CD14-positive monocyte (primary cell): ENCODE data around the gene PTPRQ. TPM values are rescaled to one million over a fixed set of nuclear protein-coding genes. Genes with fewer than 3 reads are reported as not detected.

ENCODE experiments used
- DNase-seq, 3 donors: peaks; one replicate each; pipeline ENCODE4 v3.0.0-alpha.2; 2011 to 2022
- H2AFZ ChIP-seq: 2 replicates; pipeline ENCODE4 v1.6.0; 2012; ENCODE audit warnings: mild to moderate bottlenecking, low read depth, low read length, inconsistent platforms; ENCODE audit not compliant: insufficient read depth, poor library complexity, severe bottlenecking
- H3K27ac ChIP-seq, 2 donors: 1 replicate in 1 of 2; 2 replicates in 1 of 2; pipeline ENCODE4 v1.5.1; 2012 to 2013; ENCODE audit warnings: low read length in 2 of 2, control low read depth in 1 of 2, inconsistent platforms in 1 of 2, low read depth in 1 of 2, mild to moderate bottlenecking in 1 of 2
- H3K27me3 ChIP-seq, 2 donors: one replicate each; pipeline versions ENCODE4 v1.6.0 to v1.6.1; 2011 to 2013; ENCODE audit warnings: low read length in 2 of 2; ENCODE audit not compliant: control insufficient read depth in 2 of 2, insufficient read depth in 2 of 2
- H3K36me3 ChIP-seq, 2 donors: replicated peaks in 1 of 2; 1 replicate in 1 of 2; 2 replicates in 1 of 2; pipeline versions ENCODE4 v1.5.1 to v1.6.1; 2012 to 2013; ENCODE audit warnings: low read length in 2 of 2, control low read depth in 1 of 2, inconsistent platforms in 1 of 2, mild to moderate bottlenecking in 1 of 2; ENCODE audit not compliant: insufficient read depth in 2 of 2, control insufficient read depth in 1 of 2
- H3K4me1 ChIP-seq, 2 donors: 1 replicate in 1 of 2; 2 replicates in 1 of 2; pipeline versions ENCODE4 v1.5.1 to v1.6.1; 2012 to 2013; ENCODE audit warnings: low read length in 2 of 2, control low read depth in 1 of 2, inconsistent platforms in 1 of 2, mild to moderate bottlenecking in 1 of 2, moderate library complexity in 1 of 2; ENCODE audit not compliant: insufficient read depth in 2 of 2, control insufficient read depth in 1 of 2
- H3K4me2 ChIP-seq: replicated peaks from 2 replicates; pipeline ENCODE3; 2012; ENCODE audit warnings: low read length, moderate library complexity, mild to moderate bottlenecking; ENCODE audit not compliant: poor library complexity, severe bottlenecking; ENCODE audit errors: extremely low read depth
- H3K4me3 ChIP-seq, 3 experiments: fragments of 200-600 bp in 1 of 3; sonication (generic) in 1 of 3; replicated peaks in 1 of 3; 1 replicate in 2 of 3; 2 replicates in 1 of 3; pipeline ENCODE4 v1.5.1; 2011 to 2013; ENCODE audit warnings: low read length in 3 of 3, mild to moderate bottlenecking in 3 of 3, control low read depth in 2 of 3, low read depth in 2 of 3, inconsistent platforms in 1 of 3, moderate library complexity in 1 of 3
- H3K79me2 ChIP-seq: 2 replicates; pipeline ENCODE4 v1.6.0; 2012; ENCODE audit warnings: mild to moderate bottlenecking, control low read depth, inconsistent platforms, low read length, moderate library complexity; ENCODE audit not compliant: insufficient read depth
- H3K9ac ChIP-seq: 2 replicates; pipeline ENCODE4 v1.6.0; 2017; ENCODE audit warnings: low read length, mild to moderate bottlenecking; ENCODE audit not compliant: insufficient read depth, poor library complexity, severe bottlenecking
- H3K9me3 ChIP-seq, 2 donors: replicated peaks in 1 of 2; 1 replicate in 1 of 2; 2 replicates in 1 of 2; pipeline versions ENCODE4 v1.5.1 to v1.6.1; 2012 to 2013; ENCODE audit warnings: low read length in 2 of 2, control low read depth in 1 of 2; ENCODE audit not compliant: control insufficient read depth in 1 of 2, insufficient read depth in 1 of 2
- H4K20me1 ChIP-seq: 2 replicates; pipeline ENCODE4 v1.6.0; 2012; ENCODE audit warnings: mild to moderate bottlenecking, low read length, control low read depth, moderate library complexity; ENCODE audit not compliant: insufficient read depth
- H3K27ac Mint-ChIP-seq, 7 donors: one replicate each; pipeline ENCODE4 v1.8.0; 2020; ENCODE audit warnings: mild to moderate bottlenecking in 7 of 7, mixed read lengths in 7 of 7, moderate library complexity in 6 of 7, inconsistent platforms in 2 of 7
- H3K27me3 Mint-ChIP-seq, 3 donors: one replicate each; pipeline ENCODE4 v1.8.0; 2021 to 2022; ENCODE audit warnings: low read depth in 3 of 3, mild to moderate bottlenecking in 3 of 3, mixed read lengths in 3 of 3, moderate library complexity in 3 of 3, inconsistent platforms in 1 of 3
- H3K36me3 Mint-ChIP-seq, 2 donors: one replicate each; pipeline ENCODE4 v1.8.0; 2020; ENCODE audit warnings: mixed read lengths in 2 of 2, inconsistent platforms in 1 of 2, mild to moderate bottlenecking in 1 of 2
- H3K4me1 Mint-ChIP-seq: one replicate; pipeline ENCODE4 v1.8.0; 2020; ENCODE audit warnings: mild to moderate bottlenecking, mixed read lengths
- H3K4me3 Mint-ChIP-seq, 2 donors: one replicate each; pipeline ENCODE4 v1.8.0; 2020; ENCODE audit warnings: mild to moderate bottlenecking in 2 of 2, mixed read lengths in 2 of 2, moderate library complexity in 1 of 2
- H3K9me3 Mint-ChIP-seq, 7 donors: one replicate each; pipeline ENCODE4 v1.8.0; 2020 to 2022; ENCODE audit warnings: mixed read lengths in 7 of 7, mild to moderate bottlenecking in 6 of 7, moderate library complexity in 6 of 7, inconsistent platforms in 2 of 7
- CTCF ChIP-seq: fragments of 200-600 bp; IDR thresholded peaks from one replicate; pipeline ENCODE4 v1.8.0; 2022; ENCODE audit warnings: antibody characterized with exemption, mild to moderate bottlenecking
- WGBS: methylation state at CpG from one replicate; pipeline ENCODE4 v1.1.5; 2013; ENCODE audit warnings: missing lambda C conversion rate; ENCODE audit not compliant: insufficient coverage; 5-methylcytosine and 5-hydroxymethylcytosine counted together
- intact Hi-C, 2 donors: fragments of 100-400 bp; cut with micrococcal nuclease; formaldehyde crosslinking; loops; one replicate each; pipeline versions ENCODE4 v1.15.0 to v1.15.1; 2023
- polyA plus RNA-seq, 3 donors: library from polyadenylated mRNA; depleted of rRNA in 1 of 3; unstranded in 2 of 3; stranded (reverse) in 1 of 3; fragments of 300-500 nt in 2 of 3; fragments of >200 nt in 1 of 3; fragmentation: Illumina TruSeq in 2 of 3; gene quantifications; 1 replicate in 2 of 3; 2 replicates in 1 of 3; pipeline ENCODE4 v1.2.3, GENCODE V29; 2012 to 2021

Gene PTPRQ
- polyA plus RNA-seq, 3 donors = not detected

GRCh38 chr12:80702889-80703805 lies 259.1 kb downstream of the PTPRQ start:
- Histone ChIP-seq H3K27ac (no peak overlapping the region), H3K4me1 (peaks cover 4% of the 10 kb centered on the region in 2 donors), H3K79me2 (no peaks in the 10 kb centered on the region), H3K4me2 (no peak overlapping the region), H3K4me3 (no peak overlapping the region), H3K36me3 (no peaks in the 10 kb centered on the region), H3K9me3 (no peaks in the 10 kb centered on the region), H3K27me3 (peaks cover 11 to 13% of the 10 kb centered on the region in 2 donors), H3K9ac (no peak overlapping the region), H2AFZ (no peak overlapping the region), H4K20me1 (no peaks in the 10 kb centered on the region)
- WGBS = 59% methylated on average over 5 of the region's 12 CpGs
- peaks cover 15 to 23% (median 15%) of the 10 kb centered on the region in 3 donors for H3K27me3 Mint-ChIP-seq
- H3K4me1 Mint-ChIP-seq = peaks cover 6% of the 10 kb centered on the region
- H3K36me3 Mint-ChIP-seq = no peaks in the 10 kb centered on the region
- H3K27ac Mint-ChIP-seq = no peak overlapping the region
- TF ChIP-seq CTCF = no peak
- peaks cover 0 to 9% (median 0%) of the 10 kb centered on the region in 7 donors for H3K9me3 Mint-ChIP-seq
- H3K4me3 Mint-ChIP-seq = no peak overlapping the region
- DNase-seq = no peak
- intact Hi-C loops = no loop called here

- H3K4me3 Mint-ChIP-seq = no peak overlapping the region
- no peak for TF ChIP-seq CTCF
- peaks cover 0 to 9% (median 0%) of the 10 kb centered on the region in 7 donors for H3K9me3 Mint-ChIP-seq
- Histone ChIP-seq H3K27ac (no peak overlapping the region), H4K20me1 (no peaks in the 10 kb centered on the region), H2AFZ (no peak overlapping the region), H3K9ac (no peak overlapping the region), H3K79me2 (no peaks in the 10 kb centered on the region), H3K9me3 (no peaks in the 10 kb centered on the region), H3K4me3 (no peak overlapping the region), H3K36me3 (no peaks in the 10 kb centered on the region), H3K4me2 (no peak overlapping the region), H3K4me1 (peaks cover 11 to 13% of the 10 kb centered on the region in 2 donors), H3K27me3 (peaks cover 11 to 21% of the 10 kb centered on the region in 2 donors)
- no CpG with 5 or more reads among the region's 2 CpGs for WGBS
- H3K27ac Mint-ChIP-seq = no peak overlapping the region
- H3K4me1 Mint-ChIP-seq = peaks cover 16% of the 10 kb centered on the region
- peaks cover 25 to 34% (median 26%) of the 10 kb centered on the region in 3 donors for H3K27me3 Mint-ChIP-seq
- H3K36me3 Mint-ChIP-seq = no peaks in the 10 kb centered on the region
- intact Hi-C loops = no loop called here
- no peak for DNase-seq
Measured at GRCh38 chr12:80704420-80704819, 260.4 kb downstream of the PTPRQ start.
